A172 (cell line): ENCODE data around the gene UBR3. TPM values are rescaled to one million over a fixed set of nuclear protein-coding genes. Genes with fewer than 3 reads are reported as not detected.

Experiments
- DNase-seq: peaks from one replicate; pipeline ENCODE4 v3.0.0-alpha.2; 2015; ENCODE audit warnings: low spot score
- total RNA-seq: library from RNA; depleted of rRNA; stranded (reverse); fragments of >200 nt; shearing (Covaris generic); gene quantifications from 2 replicates; pipeline ENCODE4 v1.2.3, GENCODE V29; 2014

UBR3 gene
- total RNA-seq, 1 experiment from 2014 or later = 21.0 TPM

DNA sequence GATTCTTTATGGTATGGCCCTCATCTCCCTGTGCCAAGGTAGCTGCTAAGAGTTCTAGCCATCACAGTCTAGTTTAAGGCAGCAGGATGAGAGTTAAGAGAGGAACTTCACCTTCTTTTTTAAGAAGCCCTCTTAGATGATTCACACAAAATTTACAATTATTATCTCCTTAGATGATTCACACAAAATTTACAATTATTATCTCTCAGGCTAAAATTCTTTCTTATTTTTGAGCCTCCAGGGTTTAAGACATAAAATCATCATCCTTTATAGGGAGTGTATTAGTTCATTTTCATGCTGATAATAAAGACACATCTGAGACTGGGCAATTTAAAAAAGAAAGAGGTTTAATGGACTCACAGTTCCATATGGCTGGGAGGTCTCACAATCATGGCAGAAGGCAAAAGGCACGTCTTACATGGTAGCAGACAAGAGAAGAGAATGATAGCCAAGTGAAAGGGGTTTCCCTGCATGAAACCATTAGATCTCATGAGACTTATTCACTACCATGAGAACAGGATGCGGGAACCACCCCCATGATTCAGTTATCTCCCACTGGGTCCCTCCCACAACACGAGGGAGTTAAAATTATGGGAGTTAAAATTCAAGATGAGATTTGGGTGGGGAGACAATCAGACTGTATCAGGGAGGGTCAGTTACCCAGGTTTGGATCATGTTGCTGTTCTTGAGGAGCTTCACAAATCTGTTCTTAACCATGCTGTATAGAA, 217.7 kb downstream of the UBR3 start:
- no peak for DNase-seq

DNA sequence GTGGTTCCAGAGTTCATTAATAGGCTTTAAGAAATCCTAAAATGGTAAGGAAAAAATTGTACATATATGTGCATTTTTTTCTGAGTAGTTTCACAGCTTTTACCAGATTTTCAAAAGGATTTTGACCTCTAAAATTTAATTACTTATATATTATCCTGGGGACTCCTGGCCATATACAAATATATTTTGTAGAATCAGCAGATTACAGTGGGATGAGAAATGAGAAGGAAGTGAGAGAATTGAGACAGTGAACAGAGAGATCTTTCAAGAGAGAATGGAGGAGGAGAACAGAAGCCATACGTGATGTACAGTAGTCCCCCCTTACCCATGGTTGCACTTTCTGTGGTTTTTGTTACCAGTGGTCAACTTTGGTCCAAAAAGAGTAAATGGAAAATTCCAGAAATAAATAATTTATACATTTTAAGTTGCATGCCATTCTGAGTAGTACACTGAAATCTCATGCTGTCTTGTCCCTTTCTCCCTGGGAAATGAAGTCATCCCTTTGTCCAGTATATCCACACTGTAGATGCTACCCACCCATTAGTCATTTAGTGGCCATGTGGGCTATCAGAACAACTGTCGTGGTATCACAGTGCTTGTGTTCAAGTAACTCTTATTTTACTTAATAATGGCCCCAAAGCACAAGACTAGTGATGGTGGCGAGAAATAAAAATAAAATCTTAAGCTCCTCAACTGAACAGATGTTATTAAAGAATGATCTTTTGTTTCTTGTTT, 220.2 kb downstream of the UBR3 start:
- DNase-seq = no peak

DNA sequence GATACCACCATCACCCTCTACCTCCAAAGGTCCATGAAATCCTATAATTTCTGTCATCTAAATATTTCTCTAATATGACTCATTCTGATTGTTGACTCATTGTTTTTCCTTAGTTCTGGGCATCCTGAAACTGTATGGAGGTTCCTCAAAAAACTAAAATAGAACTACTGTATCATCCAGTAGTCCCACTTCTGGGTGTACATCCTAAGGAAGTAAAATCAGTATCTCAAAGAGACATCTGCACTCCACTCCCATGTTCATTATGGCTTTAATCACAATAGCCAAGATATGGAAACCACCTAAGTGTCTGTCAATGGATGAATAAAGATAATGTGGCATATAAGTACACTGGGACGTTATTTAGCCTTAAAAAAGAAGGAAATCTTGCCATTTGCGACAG, 224.9 kb downstream of the UBR3 start:
- DNase-seq = peak; percentile 13

DNA sequence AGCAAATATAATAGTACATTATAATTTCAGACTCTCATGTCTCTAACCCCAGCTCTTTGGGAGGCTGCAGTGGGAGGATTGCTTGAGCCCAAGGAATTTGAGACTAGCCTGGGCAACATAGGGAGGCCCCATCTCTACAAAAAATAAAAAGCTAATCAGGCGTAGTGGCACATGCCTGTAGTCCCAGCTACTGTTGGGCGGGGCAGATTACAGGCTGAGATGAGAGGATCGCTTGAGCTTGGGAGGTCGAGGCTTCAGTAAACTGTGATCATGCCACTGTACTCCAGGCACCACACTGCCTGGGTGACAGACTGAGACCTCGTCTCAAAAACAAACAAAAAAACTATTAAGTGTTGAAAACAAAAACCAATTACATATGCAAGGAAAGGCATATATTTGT, 227.7 kb downstream of the UBR3 start:
- DNase-seq = no peak

DNA sequence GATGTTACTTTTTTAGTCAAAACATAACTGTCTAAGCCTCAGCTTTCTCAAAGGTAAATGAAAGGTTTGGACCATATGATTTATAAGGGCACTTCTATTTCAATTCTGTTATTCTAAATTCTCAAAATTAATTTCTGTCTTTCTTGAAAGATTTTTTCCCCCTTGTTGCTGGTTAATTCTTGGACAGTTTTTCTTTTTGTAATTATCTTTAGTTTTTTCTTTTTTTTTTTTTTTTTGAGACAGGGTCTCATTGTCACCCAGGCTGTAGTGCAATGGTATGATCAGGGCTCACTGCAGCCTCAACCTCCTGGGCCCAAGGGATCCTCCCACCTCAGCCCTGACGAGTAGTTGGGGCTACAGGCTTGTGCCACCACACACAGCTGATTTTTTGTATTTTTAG, 229.6 kb downstream of the UBR3 start:
- no peak for DNase-seq

DNA sequence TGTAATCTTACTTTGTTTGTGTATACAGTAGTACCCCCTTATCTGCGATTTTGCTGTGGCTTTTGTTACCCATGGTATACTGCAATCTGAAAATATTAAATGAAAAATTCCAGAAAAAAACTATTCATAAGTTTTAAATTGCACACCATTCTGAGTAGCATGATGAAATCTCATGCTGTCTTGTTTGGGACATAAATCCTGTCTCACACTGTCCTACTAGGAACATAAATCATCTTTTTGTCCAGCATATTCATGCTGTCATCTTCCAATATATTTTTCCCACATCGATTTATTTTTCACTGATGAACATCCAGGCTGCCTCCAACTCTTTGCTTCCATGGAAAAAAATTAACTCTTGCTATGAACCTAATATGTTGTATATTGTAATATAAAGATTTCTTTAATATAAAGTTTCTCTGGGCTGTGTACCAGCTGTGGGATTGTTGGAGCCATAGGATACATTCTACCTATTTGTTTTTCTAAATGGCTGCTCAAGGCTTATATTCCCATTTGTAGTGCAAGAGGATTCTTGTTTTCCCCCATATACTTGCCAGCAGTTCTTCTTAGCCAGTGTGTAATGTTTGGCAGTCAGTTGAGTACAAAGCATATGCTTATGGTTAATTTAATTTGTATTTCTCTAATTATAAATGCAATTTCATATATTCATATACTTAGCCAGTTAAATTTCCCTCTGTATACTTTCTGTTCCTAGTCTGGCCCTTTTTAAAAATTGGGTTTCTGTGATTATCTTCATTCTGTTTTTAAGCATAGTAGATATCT, 236.4 kb downstream of the UBR3 start:
- no peak for DNase-seq

DNA sequence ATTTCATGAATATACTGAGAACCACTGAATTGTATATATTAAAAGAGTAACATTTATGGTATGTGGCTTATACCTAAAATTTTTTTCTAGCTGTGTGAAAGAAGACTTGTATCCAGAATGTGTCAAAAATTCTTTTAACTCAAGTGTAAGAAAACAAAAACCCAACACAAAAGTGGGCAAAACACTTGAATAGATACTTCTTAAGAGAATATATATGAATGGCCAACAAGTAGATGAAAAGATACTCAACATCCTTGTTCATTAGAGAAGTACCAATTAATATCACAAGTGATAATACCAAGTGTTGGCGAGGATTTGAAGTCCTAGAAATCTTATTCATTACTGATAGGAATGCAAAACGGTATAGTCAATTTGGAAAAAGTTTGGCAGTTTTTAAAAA, 243.5 kb downstream of the UBR3 start:
- DNase-seq = no peak

DNA sequence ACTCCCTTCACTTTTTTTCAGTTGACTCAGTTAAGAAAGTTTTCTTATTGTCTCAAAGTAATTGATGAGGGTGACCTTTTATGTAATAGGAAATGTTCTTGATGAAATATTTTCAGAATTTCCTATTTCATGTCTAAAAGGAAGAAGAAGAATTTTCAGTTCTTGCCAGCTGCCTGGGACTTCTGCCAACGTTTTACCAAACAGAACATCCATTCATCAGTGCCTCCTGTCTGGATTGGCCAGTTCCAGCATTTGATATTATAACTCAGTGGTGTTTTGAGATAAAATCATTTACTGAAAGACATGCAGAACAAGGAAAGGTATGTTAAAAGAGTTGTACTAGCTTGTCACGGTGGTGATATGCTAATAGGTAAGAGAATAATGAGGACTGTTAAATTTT, 246.0 kb downstream of the UBR3 start:
- DNase-seq = peak; percentile 34

DNA sequence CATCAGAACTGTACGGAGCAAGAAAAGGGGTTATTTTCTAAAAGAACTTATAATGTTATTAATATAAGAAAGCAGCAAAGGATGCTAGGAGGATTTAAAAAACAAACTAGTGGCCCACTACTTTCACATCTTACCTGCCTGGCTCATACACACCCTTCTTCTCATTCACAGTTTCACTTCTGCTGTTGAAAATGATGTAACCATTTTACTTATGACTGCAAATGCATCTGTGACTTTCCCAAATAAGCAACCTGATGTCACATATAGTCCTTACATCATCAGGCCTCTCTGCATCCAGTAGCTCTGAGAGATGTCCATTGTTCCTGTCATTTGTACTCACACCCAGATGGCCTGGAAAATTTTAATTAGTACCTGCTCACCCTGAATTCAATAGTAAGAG, 248.9 kb downstream of the UBR3 start:
- no peak for DNase-seq

DNA sequence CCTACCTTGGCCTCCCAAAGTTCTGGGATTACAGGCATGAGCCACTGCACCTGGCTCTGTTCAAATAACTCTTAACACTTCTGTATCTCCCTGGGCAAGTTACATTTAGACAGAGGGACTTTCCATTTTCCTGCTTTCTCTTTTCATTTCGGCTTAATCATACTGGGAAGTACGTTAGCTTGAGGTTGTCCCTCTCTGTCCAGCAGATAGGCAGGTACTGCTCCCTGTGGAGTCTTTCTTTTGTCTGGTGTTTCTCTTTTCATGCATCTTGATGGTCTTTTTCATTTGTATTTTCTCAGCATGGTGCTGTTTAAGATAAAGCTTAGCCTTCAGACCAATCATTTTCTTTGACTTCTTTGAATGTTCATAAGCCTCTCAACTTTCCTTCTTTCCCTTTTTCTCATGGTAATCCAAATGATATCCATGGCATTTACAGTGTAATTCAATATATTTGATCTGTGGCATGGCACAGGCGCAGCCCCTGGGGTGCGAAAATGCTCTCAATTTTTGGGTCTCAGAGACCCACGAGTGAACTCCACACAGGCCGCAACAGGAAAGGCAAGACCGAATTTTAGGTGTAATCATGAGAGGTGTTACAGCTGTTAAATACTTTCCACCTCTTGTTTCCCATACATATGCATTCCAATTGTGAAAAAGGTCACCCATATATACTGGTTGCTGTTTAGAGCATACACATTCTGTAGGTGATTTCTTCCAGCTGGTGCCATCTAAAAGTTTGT, 250.7 kb downstream of the UBR3 start:
- DNase-seq = no peak

DNA sequence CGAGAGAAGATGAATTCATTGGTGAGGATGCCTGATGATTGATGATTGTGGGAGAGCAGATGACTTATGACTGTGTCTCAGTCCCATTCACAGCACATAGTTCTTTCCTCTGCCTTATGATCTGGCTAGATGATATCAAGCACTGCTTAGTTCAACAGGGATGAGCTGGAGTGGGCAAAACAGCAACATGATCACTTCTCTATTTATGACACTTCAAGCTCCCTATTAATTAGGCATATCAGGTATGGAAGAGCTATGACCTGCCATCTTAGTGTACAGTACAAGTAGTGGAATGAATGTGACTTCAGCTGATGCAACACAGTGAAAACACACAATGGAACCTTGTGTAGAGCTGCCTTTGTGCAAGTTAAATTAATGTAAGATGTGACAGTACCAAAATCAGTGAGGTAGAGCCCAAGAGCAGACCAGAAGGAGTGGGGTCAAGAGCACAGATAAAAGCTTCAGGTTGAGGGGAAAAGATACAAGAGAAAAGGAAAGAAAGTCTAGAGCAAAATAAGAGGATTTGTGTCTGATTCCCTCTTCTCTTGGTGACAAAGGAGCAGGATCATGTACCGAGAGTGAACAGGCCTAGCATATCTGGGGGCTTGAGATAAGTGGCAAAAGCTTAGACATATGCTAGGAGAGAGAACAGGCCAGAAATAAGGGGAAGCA, 257.7 kb downstream of the UBR3 start:
- no peak for DNase-seq

DNA sequence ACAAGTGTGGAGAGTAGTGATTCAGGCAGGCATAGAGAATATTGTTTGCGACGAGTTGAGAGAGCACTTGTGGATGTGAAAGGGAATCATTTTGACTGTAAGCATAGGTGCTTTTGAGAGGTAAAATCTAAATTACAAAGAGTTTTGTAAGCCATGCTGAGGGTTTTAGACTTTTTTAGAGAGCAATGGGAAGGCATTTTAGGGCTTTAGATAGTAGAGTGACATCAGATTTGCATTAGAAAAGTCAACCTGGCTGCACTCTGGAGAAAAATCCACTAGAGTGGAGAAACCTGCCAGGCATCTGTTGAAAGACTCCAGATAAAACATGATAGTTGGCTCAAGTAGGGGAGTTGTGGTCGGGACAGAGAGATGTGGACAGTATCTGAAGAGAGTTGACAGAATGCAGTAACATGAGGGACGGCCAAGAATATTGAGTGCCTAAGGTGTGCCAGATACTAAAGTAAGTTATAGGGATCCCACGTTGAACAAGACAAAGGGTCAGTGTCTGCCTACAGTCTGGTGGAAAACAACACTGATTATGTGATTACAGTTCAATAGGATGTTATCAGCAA, 258.9 kb downstream of the UBR3 start:
- no peak for DNase-seq

DNA sequence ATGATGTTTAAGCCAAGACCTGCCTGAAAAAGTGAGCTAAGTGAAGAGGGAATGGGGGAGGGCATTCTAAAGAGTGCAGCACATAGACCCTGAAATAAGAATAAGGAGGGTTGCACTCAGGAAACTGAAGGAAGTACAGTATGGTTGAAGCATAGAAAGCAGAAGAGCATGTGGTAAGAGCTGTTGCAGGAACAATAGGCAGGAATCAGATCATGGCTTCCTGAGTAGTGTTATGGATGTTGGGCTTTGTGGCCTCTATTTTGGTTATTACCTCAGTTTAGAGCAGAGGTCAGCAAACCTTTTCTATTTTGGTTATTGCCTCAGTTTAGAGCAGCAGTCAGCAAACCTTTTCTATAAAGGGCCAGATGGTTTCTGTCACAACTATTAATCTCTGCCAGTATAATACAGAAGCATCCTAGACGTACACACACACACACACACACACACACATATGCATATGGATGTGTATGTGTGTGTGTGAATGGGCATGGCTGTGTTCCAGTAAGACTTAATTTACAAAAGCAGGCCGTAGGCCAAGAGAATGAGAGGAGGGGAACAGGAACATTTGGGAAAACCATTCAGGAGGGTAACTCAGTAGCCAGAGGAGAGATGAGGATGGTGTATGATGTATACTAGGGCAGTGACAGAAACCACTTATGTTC, 259.6 kb downstream of the UBR3 start:
- no peak for DNase-seq

DNA sequence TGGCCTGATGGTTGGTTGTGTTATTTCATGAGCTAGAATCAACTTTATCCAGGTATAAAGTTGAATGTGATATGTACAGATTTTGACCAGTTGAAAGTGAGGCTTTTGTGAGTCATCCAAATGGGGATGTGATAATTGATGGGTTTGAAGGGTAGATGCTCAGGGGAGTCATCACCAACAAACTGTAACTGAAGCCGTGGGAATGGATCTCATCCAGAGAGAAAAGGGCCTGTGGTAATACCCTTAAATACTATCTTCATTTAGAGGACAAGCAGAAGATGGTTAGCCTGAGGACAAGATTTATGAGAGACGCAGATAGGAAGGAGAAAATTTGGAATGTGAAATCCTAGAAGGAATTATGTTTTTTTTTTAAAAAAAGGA, 260.1 kb downstream of the UBR3 start:
- DNase-seq = no peak

DNA sequence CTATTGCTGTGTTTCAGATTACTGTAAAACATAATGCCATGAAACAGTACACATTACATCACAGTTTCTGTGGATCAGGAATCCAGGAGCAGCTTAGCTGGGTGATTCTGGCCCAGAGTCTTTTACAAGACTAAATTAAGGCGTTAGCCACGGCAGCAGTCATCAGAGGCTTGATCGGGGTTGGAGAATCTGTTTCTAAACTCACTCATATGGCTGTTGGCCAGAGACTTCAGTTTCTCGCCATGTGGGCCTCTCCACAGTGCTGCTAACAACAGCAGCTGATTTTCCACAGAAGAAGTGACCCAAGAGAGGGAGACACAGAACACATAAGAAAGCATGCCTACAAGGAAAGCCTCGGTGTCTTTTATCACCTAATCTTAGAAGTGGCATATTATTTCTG, 261.5 kb downstream of the UBR3 start:
- no peak for DNase-seq

DNA sequence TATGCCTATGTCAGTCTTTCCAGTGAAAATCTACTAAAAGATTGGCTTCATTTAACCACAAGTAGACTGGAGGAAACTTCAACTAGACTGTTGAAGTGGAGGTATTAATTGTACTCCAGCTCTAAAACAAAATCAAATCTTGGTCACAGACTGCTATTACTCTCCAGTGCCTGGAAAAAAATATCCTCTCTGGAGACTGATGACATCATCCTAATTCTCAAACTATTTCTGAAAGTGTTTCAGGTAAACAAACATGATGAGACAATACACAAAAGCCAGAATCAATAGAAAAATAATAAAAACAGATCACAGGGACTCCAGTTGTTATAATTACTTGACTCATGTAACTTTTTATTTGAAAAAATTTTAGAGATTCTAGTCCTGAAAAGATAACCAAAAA, 263.0 kb downstream of the UBR3 start:
- no peak for DNase-seq

DNA sequence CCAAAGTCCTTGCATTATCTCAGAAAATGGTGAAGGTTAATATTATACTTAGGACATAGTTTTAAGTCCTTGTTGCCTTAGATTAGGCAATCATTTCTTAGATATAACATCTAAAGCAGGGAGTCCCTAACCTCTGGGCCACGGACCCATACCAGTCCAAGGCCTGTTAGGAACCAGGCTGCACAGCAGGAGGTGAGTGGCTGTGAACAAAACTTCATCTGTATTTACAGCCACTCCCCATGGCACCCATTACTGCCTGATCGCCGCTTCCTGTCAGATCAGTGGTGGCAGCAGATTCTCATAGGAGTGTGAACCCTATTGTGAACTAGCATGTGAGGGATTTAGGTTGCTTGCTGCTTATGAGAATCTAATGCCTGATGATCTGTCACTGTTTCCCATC, 264.2 kb downstream of the UBR3 start:
- DNase-seq = no peak

DNA sequence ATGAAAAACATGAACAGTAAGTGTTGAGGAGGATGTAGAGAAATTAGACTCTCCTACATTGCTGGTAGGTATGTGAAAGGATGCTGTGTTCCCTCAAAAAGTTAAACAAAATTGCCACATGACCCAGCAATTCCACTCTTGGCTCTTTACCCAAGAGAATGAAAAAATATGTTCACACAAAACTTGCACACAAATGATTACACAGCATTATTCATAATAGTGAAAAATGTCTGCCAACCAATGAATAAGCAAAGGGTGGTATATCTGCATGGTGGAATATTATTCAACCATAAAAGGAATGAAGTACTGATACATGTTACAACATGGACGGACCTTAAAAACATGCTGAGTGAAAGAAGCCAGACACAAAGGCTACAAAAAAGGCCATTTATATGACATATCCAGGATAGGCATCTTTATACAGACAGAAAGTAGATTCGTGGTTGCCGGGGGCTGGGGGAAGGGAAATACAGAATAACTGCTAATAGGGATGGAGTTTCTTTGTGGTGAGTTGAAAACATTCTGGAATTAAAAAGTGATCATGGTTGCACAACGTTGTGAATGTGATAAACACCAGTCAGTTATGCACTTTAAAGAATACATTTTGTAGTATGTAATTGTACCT, 265.3 kb downstream of the UBR3 start:
- DNase-seq = no peak

DNA sequence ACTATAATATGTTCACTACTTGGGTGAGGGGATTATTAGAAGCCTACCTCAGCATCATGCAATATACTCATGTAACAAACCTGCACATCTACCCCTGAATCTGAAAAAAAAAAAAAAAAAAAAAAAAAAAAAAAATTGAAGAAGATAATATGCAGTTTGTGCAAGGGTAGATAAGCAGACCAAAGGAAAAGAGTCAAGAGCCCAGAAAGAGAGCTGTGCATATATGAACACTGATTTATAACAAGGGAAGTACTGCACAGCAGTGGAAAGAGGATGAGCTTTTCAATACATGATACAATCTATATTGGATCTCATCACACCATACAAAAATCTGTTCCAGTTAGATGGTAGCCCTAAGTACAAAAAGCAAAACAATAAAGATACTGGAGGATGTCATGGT, 268.1 kb downstream of the UBR3 start:
- DNase-seq = no peak

DNA sequence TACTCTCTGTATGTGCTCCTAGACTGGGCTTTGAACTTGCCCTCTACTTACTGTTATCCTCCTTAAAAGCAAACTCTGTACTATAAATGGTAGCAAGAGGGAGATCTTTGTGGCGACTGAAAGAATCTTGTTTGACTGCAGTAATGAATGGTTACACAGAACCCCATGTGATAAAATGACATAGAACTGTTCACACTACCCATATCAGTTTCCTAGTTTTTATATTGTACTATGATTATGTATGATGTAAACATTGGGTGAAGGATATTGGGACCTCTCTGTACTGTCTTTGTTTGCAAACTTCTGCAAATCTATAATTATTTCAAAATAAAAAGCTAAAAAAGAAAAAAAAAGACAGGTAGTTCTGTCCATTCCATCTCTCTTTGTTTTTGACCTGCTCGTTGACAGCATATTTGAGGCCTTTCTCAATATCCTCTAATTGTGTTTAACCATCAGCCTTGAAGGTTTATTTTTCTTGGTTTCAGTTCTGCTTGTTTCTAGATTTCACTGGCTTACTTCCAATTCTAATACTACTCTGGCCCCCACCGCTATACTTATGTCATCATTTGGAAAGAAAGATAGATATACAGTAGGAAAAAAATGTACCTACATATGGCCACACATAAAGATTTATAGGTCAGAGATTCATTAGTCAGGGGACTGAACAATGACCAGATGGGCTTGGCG, 271.5 kb downstream of the UBR3 start:
- no peak for DNase-seq
